A549 (cell line): ENCODE measurements around the gene ATP6V1G3. TPM values are rescaled to one million over a fixed set of nuclear protein-coding genes. Genes with fewer than 3 reads are reported as not detected.

Source experiments
- ATAC-seq, 2 experiments: fragments of 200-7000 bp in 1 of 2; fragments of >200 bp in 1 of 2; cut with Nextera tagmentation in 1 of 2; cut with Tn5 transposase in 1 of 2; 3 replicates each; pipeline versions ENCODE4 v1.8.0 to v1.9.1; 2018 to 2020; ENCODE audit warnings: mild to moderate bottlenecking in 1 of 2, moderate library complexity in 1 of 2
- CTCF ChIA-PET: fragments of 300-600 bp; sonication (Branson Sonifier 250); formaldehyde crosslinking; extraction: SDS; loops from one replicate; lab custom pipeline; 2021; ENCODE audit warnings: antibody characterized with exemption, inconsistent platforms; lab: Yijun Ruan, JAX
- POLR2A ChIA-PET: fragments of 350-600 bp; formaldehyde crosslinking; extraction: SDS; loops from one replicate; lab custom pipeline; 2021; ENCODE audit warnings: antibody characterized with exemption, inconsistent platforms; lab: Yijun Ruan, JAX
- DNase-seq, 2 experiments: peaks; one replicate each; pipeline versions ENCODE4 v3.0.0 to v3.0.0-alpha.2; 2011 to 2016; ENCODE audit warnings: low read depth in 1 of 2, low spot score in 1 of 2
- FAIRE-seq: peaks from 2 replicates; lab custom pipeline; 2011; peaks lifted over from hg19 to GRCh38; lab: Jason Lieb, UNC
- H3K27ac ChIP-seq, 2 experiments: fragments of >200 bp; sonication (Bioruptor Twin); formaldehyde crosslinking; 3 replicates each; pipeline ENCODE4 v1.5.1; 2016 to 2017
- H3K4me1 ChIP-seq: fragments of >200 bp; sonication (Bioruptor Twin); formaldehyde crosslinking; 3 replicates; pipeline ENCODE4 v1.6.1; 2016
- H3K4me2 ChIP-seq: fragments of >200 bp; sonication (Bioruptor Twin); formaldehyde crosslinking; 3 replicates; pipeline ENCODE4 v1.6.1; 2016
- H3K4me3 ChIP-seq: fragments of >200 bp; sonication (Bioruptor Twin); formaldehyde crosslinking; 3 replicates; pipeline ENCODE4 v1.5.1; 2016
- H3K9me3 ChIP-seq: fragments of >200 bp; sonication (Bioruptor Twin); formaldehyde crosslinking; 3 replicates; pipeline ENCODE4 v1.6.1; 2016
- CBX2 ChIP-seq: fragments of 200-600 bp; sonication (generic); IDR thresholded peaks from 2 replicates; pipeline ENCODE4 v1.6.1; 2016; ENCODE audit warnings: low read depth, mild to moderate bottlenecking, borderline replicate concordance
- CEBPB ChIP-seq, 2 experiments: fragments of >200 bp in 1 of 2; sonication (Bioruptor Twin) in 1 of 2; formaldehyde crosslinking in 1 of 2; IDR thresholded peaks; 2 replicates each; pipeline ENCODE4 v1.6.1; 2012 to 2016
- CHD2 ChIP-seq: fragments of 150-350 bp; IDR thresholded peaks from 2 replicates; pipeline ENCODE4 v1.6.1; 2014; ENCODE audit warnings: low read length; ENCODE audit not compliant: partially characterized antibody
- GATA3 ChIP-seq: IDR thresholded peaks from 2 replicates; pipeline ENCODE4 v1.6.1; 2012; ENCODE audit warnings: borderline replicate concordance
- HDAC2 ChIP-seq: fragments of 200-600 bp; sonication (generic); IDR thresholded peaks from 2 replicates; pipeline ENCODE4 v1.6.1; 2016
- HEYL ChIP-seq: fragments of 250-450 bp; sonication (Bioruptor Pico); IDR thresholded peaks from 2 replicates; pipeline ENCODE4 v1.8.0; 2021; ENCODE audit warnings: mild to moderate bottlenecking, moderate library complexity
- HOXB13 ChIP-seq: fragments of 250-450 bp; sonication (Bioruptor Pico); IDR thresholded peaks from 2 replicates; pipeline ENCODE4 v1.5.0; 2020; ENCODE audit warnings: low read depth, mild to moderate bottlenecking, moderate library complexity
- JUNB ChIP-seq: fragments of >200 bp; sonication (Bioruptor Twin); formaldehyde crosslinking; IDR thresholded peaks from 2 replicates; pipeline ENCODE4 v1.6.1; 2016
- KDM1A ChIP-seq: fragments of 200-600 bp; sonication (generic); IDR thresholded peaks from 2 replicates; pipeline ENCODE4 v1.6.1; 2016; ENCODE audit warnings: low read depth, mild to moderate bottlenecking
- MAFK ChIP-seq: fragments of 450-650 bp; IDR thresholded peaks from 2 replicates; pipeline ENCODE4 v1.6.1; 2014; ENCODE audit not compliant: partially characterized antibody
- MAZ ChIP-seq: fragments of 150-350 bp; IDR thresholded peaks from 2 replicates; pipeline ENCODE4 v1.6.1; 2014; ENCODE audit warnings: antibody characterized with exemption, low read depth, low read length, borderline replicate concordance
- NPAS2 ChIP-seq: fragments of 250-450 bp; sonication (Bioruptor Pico); IDR thresholded peaks from 2 replicates; pipeline ENCODE4 v1.8.0; 2022; ENCODE audit warnings: mild to moderate bottlenecking, moderate library complexity, borderline replicate concordance
- NR3C1 ChIP-seq: fragments of >200 bp; sonication (Bioruptor Twin); formaldehyde crosslinking; IDR thresholded peaks from 3 replicates; pipeline ENCODE4 v1.6.1; 2017
- POLR2A ChIP-seq: IDR thresholded peaks from 2 replicates; pipeline ENCODE4 v1.6.1; 2012; ENCODE audit warnings: mild to moderate bottlenecking, low read length
- RFX5 ChIP-seq: fragments of 450-650 bp; IDR thresholded peaks from 2 replicates; pipeline ENCODE4 v1.7.1; 2014; ENCODE audit warnings: antibody characterized with exemption, mild to moderate bottlenecking, moderate library complexity
- SREBF2 ChIP-seq: fragments of 450-650 bp; IDR thresholded peaks from 2 replicates; pipeline ENCODE4 v1.6.1; 2014; ENCODE audit warnings: mild to moderate bottlenecking, moderate library complexity
- TFCP2L1 ChIP-seq: fragments of 250-450 bp; sonication (Bioruptor Pico); IDR thresholded peaks from 2 replicates; pipeline ENCODE4 v1.5.0; 2021; ENCODE audit warnings: mild to moderate bottlenecking
- ZC3H11A ChIP-seq: fragments of 450-650 bp; IDR thresholded peaks from 2 replicates; pipeline ENCODE4 v1.6.1; 2014; ENCODE audit warnings: antibody characterized with exemption, mild to moderate bottlenecking
- ZNF302 ChIP-seq: fragments of 250-450 bp; sonication (Bioruptor Pico); IDR thresholded peaks from 2 replicates; pipeline ENCODE4 v1.9.0; 2021; ENCODE audit warnings: inconsistent platforms, mild to moderate bottlenecking, moderate library complexity
- ZSCAN20 ChIP-seq: fragments of 250-450 bp; sonication (Bioruptor Pico); IDR thresholded peaks from 2 replicates; pipeline ENCODE4 v1.8.0; 2022; ENCODE audit warnings: mild to moderate bottlenecking, moderate library complexity
- WGBS: methylation state at CpG from one replicate; pipeline ENCODE4 v1.1.6; 2017; ENCODE audit errors: missing lambda C conversion rate; 5-methylcytosine and 5-hydroxymethylcytosine counted together
- polyA plus RNA-seq, 4 experiments: library from polyadenylated mRNA; depleted of rRNA in 3 of 4; stranded (reverse); fragments of >200 nt; fragmentation: RNase III in 1 of 4; extraction: RNeasy Plus Mini Kit Qiagen cat#74134 plus additional on column Dnase treatment in 1 of 4; gene quantifications; 2 replicates in 3 of 4; 3 replicates in 1 of 4; pipeline ENCODE4 v1.2.3, GENCODE V29; 2011 to 2017
- TF ChIP-seq, protein P1 (sequence below): fragments of >200 bp; sonication (Bioruptor Twin); formaldehyde crosslinking; IDR thresholded peaks from 3 replicates; pipeline ENCODE4 v1.6.1; 2016
- TF ChIP-seq, protein P2 (sequence below): fragments of 200-600 bp; sonication (generic); IDR thresholded peaks from 2 replicates; pipeline ENCODE4 v1.6.1; 2016; ENCODE audit warnings: antibody characterized with exemption, mild to moderate bottlenecking, moderate library complexity
- TF ChIP-seq, protein P3 (sequence below): IDR thresholded peaks from 2 replicates; pipeline ENCODE4 v1.6.1; 2012
- TF ChIP-seq, protein P4 (sequence below): fragments of 450-650 bp; IDR thresholded peaks from 2 replicates; pipeline ENCODE4 v1.6.1; 2014; ENCODE audit warnings: antibody characterized with exemption

Gene ATP6V1G3
- polyA plus RNA-seq, 2 of the 4 experiments (the other 2 are of a cell fraction), result not detected

- H3K4me2 ChIP-seq, result no peak overlapping the region
- ATAC-seq (no peak), FAIRE-seq (no peak), DNase-seq (no peak)
- ChIA-PET CTCF (no interaction called here), POLR2A (no interaction called here)
- H3K27ac ChIP-seq, result no peak overlapping the region
- H3K4me1 ChIP-seq, result no peaks in the 10 kb centered on the region
- TF ChIP-seq RFX5 (no peak), TFCP2L1 (no peak), POLR2A (no peak), KDM1A (no peak), ZNF302 (CRISPR knock-in tag) (no peak), NR3C1 (no peak), NPAS2 (CRISPR knock-in tag) (no peak), ZC3H11A (no peak), CBX2 (no peak), JUNB (no peak), GATA3 (no peak), HOXB13 (no peak), HDAC2 (no peak), MAFK (no peak), SREBF2 (no peak), ZSCAN20 (no peak), CHD2 (no peak)
- TF ChIP-seq, protein P1, sequence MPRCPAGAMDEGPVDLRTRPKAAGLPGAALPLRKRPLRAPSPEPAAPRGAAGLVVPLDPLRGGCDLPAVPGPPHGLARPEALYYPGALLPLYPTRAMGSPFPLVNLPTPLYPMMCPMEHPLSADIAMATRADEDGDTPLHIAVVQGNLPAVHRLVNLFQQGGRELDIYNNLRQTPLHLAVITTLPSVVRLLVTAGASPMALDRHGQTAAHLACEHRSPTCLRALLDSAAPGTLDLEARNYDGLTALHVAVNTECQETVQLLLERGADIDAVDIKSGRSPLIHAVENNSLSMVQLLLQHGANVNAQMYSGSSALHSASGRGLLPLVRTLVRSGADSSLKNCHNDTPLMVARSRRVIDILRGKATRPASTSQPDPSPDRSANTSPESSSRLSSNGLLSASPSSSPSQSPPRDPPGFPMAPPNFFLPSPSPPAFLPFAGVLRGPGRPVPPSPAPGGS, result no peak
- TF ChIP-seq, protein P2, sequence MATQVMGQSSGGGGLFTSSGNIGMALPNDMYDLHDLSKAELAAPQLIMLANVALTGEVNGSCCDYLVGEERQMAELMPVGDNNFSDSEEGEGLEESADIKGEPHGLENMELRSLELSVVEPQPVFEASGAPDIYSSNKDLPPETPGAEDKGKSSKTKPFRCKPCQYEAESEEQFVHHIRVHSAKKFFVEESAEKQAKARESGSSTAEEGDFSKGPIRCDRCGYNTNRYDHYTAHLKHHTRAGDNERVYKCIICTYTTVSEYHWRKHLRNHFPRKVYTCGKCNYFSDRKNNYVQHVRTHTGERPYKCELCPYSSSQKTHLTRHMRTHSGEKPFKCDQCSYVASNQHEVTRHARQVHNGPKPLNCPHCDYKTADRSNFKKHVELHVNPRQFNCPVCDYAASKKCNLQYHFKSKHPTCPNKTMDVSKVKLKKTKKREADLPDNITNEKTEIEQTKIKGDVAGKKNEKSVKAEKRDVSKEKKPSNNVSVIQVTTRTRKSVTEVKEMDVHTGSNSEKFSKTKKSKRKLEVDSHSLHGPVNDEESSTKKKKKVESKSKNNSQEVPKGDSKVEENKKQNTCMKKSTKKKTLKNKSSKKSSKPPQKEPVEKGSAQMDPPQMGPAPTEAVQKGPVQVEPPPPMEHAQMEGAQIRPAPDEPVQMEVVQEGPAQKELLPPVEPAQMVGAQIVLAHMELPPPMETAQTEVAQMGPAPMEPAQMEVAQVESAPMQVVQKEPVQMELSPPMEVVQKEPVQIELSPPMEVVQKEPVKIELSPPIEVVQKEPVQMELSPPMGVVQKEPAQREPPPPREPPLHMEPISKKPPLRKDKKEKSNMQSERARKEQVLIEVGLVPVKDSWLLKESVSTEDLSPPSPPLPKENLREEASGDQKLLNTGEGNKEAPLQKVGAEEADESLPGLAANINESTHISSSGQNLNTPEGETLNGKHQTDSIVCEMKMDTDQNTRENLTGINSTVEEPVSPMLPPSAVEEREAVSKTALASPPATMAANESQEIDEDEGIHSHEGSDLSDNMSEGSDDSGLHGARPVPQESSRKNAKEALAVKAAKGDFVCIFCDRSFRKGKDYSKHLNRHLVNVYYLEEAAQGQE, result no peak
- TF ChIP-seq, protein P3, sequence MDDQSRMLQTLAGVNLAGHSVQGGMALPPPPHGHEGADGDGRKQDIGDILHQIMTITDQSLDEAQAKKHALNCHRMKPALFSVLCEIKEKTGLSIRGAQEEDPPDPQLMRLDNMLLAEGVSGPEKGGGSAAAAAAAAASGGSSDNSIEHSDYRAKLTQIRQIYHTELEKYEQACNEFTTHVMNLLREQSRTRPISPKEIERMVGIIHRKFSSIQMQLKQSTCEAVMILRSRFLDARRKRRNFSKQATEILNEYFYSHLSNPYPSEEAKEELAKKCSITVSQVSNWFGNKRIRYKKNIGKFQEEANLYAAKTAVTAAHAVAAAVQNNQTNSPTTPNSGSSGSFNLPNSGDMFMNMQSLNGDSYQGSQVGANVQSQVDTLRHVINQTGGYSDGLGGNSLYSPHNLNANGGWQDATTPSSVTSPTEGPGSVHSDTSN, result no peak
- H3K4me3 ChIP-seq, result no peak overlapping the region
- no peaks in the 10 kb centered on the region for H3K9me3 ChIP-seq
These were observed 56.8 kb downstream of the ATP6V1G3 start for GRCh38 chr1:198483645-198484044.

DNA sequence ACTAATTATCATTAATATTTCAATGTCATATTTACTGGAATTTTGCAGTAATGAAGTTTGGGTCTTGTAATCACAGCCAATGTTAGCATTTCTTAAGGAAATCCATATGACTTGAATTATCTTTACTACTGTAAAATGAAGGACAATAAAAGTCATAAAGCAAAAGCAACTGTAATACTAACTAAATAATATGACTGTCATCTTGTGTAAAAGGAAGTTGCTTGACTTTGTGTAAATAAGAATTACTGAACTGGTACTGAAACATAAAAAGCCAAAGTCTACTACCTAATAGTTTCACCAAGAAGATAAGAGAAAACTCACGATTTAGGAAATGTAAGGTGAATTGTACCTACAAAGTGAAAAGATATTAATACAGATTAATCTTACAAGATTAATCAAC is 57.5 kb downstream of the ATP6V1G3 start:
- Histone ChIP-seq H3K9me3 (no peaks in the 10 kb centered on the region), H3K4me1 (no peaks in the 10 kb centered on the region), H3K4me2 (no peak overlapping the region), H3K4me3 (no peak overlapping the region), H3K27ac (no peak overlapping the region)
- DNase-seq (no peak), ATAC-seq (no peak), FAIRE-seq (no peak)
- TF ChIP-seq SREBF2 (no peak), NPAS2 (CRISPR knock-in tag) (no peak), MAZ (no peak), CEBPB (IDR thresholded peaks at IDR 0.05) (no peak), HEYL (CRISPR knock-in tag) (no peak), HOXB13 (no peak)
- TF ChIP-seq, protein P2, result no peak
- TF ChIP-seq, protein P4, sequence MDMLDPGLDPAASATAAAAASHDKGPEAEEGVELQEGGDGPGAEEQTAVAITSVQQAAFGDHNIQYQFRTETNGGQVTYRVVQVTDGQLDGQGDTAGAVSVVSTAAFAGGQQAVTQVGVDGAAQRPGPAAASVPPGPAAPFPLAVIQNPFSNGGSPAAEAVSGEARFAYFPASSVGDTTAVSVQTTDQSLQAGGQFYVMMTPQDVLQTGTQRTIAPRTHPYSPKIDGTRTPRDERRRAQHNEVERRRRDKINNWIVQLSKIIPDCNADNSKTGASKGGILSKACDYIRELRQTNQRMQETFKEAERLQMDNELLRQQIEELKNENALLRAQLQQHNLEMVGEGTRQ, result no peak
- ChIA-PET POLR2A (no interaction called here), CTCF (no interaction called here)
- WGBS, result 80% methylated on average over 1 of the region's 1 CpG
